ENCODE data around the gene DCTN4.

DCTN4 gene

DNA sequence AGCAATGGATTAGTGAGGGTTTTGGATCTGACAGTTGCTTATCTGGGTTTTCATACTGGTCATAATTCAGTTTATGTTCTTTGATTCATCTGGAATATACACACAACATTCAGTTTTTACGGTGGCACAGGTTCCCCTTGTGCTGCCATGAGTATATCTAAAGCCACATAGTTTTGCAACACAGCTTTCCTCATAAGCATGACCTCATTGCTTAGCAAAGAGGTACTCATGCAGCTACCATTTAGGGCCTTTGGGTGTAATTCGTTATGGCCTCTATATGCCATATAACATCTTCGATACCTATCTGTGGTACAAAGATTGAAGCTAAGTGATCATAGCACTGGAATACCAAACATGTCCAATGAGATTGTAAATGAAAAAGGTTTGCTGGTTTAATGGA lies 55.1 kb downstream of the DCTN4 start:
- peaks cover 6 to 7% of the 10 kb centered on the region in 2 donors for H3K36me3 ChIP-seq (ENCODE audit: control insufficient read depth in 1 of 2, insufficient read depth in 2 of 2, low read length in 2 of 2)

DNA sequence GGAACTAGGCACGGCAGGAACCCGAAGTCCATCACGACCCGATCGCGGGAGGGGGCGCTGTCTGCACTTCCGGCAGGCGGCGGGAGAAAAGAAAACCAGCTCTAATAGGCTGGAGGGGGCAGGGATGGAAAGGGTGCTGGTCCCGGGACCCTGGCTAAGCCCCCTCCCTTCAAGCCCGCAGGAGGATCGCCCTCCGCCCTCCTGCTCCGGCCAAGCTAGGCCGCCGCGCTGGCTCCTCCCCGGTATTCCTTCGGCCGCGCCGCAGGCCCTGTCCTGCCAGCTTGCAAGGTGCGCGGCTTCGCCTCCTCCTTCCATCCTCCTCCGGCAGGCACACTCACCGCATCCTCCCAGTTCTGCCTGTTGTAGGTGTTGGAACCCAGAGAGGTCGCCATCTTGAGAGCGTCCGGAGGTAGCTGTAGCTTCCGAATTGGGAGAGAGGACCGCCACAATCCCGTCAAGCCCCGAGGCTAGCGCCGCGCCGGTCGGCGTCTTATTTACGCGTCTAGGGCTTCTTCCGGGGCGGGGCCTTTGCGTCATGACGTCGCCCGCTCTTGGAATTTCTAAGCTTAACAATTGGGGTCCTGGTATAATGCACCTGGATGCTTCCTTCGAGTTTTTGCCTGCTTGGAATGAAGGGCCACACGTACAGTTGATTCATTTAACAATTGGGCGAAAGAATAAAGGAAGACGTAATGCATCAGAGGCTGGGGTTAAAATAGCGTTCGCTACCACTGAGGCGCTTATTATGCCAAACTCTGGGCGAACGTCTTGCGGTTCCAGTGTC lies 58.0 kb downstream of the DCTN4 start, which contains the start of gene RBM22:
TSS of gene RBM22 (minus strand) at position 469 of the 784 bp plus-strand sequence. CDS start at position 392, 77 bp downstream.
- Histone ChIP-seq H3K9ac (ENCODE audit: low read depth in 1 of 2, low read length in 2 of 2) (peak within 1 kb of the TSS; percentile 98 to 99), H3K27ac (ENCODE audit: low read depth, low read length) (peak within 1 kb of the TSS; percentile 97), H3K4me3 (ENCODE audit: low read depth in 1 of 2, low read length in 2 of 2) (peak within 1 kb of the TSS; percentile 99 to 100), H3K4me1 (ENCODE audit: control insufficient read depth in 1 of 2, insufficient read depth in 2 of 2, low read length in 2 of 2) (peaks cover 11 to 20% of the 10 kb centered on the region in 2 donors), H3K27me3 (ENCODE audit: control insufficient read depth in 1 of 2, insufficient read depth in 2 of 2, low read length in 2 of 2) (no peaks in the 10 kb centered on the region), H3K36me3 (ENCODE audit: control insufficient read depth in 1 of 2, insufficient read depth in 2 of 2, low read length in 2 of 2) (peaks cover 20 to 27% of the 10 kb centered on the region in 2 donors), H3K9me3 (ENCODE audit: control insufficient read depth in 1 of 2, low read length in 2 of 2) (no peaks in the 10 kb centered on the region)

More for the DNA sequence above, 55.1 kb downstream of the DCTN4 start:
- H3K27ac ChIP-seq (ENCODE audit: low read depth, low read length): no peak overlapping the region
- no peaks in the 10 kb centered on the region for H3K9me3 ChIP-seq (ENCODE audit: control insufficient read depth in 1 of 2, low read length in 2 of 2)
- no peaks in the 10 kb centered on the region for H3K27me3 ChIP-seq (ENCODE audit: control insufficient read depth in 1 of 2, insufficient read depth in 2 of 2, low read length in 2 of 2)
- H3K9ac ChIP-seq (ENCODE audit: low read depth in 1 of 2, low read length in 2 of 2): no peak overlapping the region
- peaks cover 11 to 19% of the 10 kb centered on the region in 2 donors for H3K4me1 ChIP-seq (ENCODE audit: control insufficient read depth in 1 of 2, insufficient read depth in 2 of 2, low read length in 2 of 2)
- no peak overlapping the region for H3K4me3 ChIP-seq (ENCODE audit: low read depth in 1 of 2, low read length in 2 of 2)

DNA sequence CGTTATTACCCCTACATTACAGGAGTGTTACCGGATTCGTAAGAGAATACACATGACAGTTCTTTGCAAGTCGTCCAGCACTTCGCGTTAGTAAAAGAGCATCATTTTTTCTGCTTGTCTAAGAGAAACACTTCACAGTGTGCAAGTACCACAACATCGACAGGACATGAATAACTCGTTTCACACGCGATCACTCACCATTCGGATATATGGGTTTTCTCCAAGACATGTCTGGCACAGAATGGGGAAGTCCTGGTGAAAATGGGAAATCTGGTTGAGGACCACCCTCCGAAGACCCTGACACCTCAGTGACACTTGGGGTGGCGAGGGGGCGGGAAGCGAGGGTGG lies 58.6 kb downstream of the DCTN4 start:
- H3K27ac ChIP-seq (ENCODE audit: low read depth, low read length): peak overlapping the region; percentile 97
- peaks cover 25 to 33% of the 10 kb centered on the region in 2 donors for H3K36me3 ChIP-seq (ENCODE audit: control insufficient read depth in 1 of 2, insufficient read depth in 2 of 2, low read length in 2 of 2)
- peaks cover 11 to 20% of the 10 kb centered on the region in 2 donors for H3K4me1 ChIP-seq (ENCODE audit: control insufficient read depth in 1 of 2, insufficient read depth in 2 of 2, low read length in 2 of 2)
- H3K9me3 ChIP-seq (ENCODE audit: control insufficient read depth in 1 of 2, low read length in 2 of 2): no peaks in the 10 kb centered on the region
- H3K9ac ChIP-seq (ENCODE audit: low read depth in 1 of 2, low read length in 2 of 2): peak overlapping the region; percentile 98 to 99
- H3K27me3 ChIP-seq (ENCODE audit: control insufficient read depth in 1 of 2, insufficient read depth in 2 of 2, low read length in 2 of 2): no peaks in the 10 kb centered on the region
- H3K4me3 ChIP-seq (ENCODE audit: low read depth in 1 of 2, low read length in 2 of 2): peak overlapping the region; percentile 99 to 100

DNA sequence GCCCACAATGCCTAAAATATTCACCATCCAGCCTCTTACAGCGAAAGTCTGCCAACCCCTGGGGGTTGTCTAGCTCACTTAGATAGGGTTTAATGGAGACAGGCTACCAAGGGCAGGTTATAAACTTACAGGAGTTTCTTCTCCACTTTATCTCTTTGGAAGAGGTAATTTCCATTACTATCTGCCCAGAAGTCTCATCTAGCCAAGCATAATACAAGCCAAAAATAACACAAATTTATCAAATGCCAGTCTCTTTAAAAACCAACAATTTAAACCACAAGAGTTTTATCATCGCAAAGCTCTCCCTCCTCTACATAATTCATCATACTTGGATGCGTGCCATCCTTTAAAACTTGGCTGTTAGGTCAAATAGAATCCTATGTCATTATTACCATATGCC lies 64.2 kb downstream of the DCTN4 start:
- Histone ChIP-seq H3K36me3 (ENCODE audit: control insufficient read depth in 1 of 2, insufficient read depth in 2 of 2, low read length in 2 of 2) (peaks cover 68 to 81% of the 10 kb centered on the region in 2 donors), H3K27me3 (ENCODE audit: control insufficient read depth in 1 of 2, insufficient read depth in 2 of 2, low read length in 2 of 2) (no peaks in the 10 kb centered on the region)

DNA sequence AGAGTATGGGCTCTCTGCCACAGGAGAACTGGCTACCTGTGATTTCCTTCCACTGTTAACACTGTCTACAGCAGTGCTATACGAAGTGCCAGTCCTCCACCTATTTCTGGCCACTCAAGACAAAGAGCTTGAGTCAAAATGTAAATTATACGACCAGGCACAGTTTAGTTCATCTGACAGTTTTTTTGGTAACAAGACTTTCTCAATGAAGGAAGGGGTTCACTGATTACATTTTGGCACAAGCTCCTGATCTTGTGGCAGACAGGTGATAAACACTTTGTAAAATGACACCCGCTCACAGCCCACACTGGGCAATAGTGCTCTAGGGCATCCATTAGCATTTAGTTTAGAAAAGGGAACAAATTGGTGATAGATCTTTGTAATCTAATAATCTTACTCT lies 66.5 kb downstream of the DCTN4 start:
- Histone ChIP-seq H3K9ac (ENCODE audit: low read depth in 1 of 2, low read length in 2 of 2) (no peak overlapping the region), H3K36me3 (ENCODE audit: control insufficient read depth in 1 of 2, insufficient read depth in 2 of 2, low read length in 2 of 2) (peaks cover 63 to 72% of the 10 kb centered on the region in 2 donors), H3K27me3 (ENCODE audit: control insufficient read depth in 1 of 2, insufficient read depth in 2 of 2, low read length in 2 of 2) (no peaks in the 10 kb centered on the region), H3K4me1 (ENCODE audit: control insufficient read depth in 1 of 2, insufficient read depth in 2 of 2, low read length in 2 of 2) (no peaks in the 10 kb centered on the region), H3K27ac (ENCODE audit: low read depth, low read length) (no peak overlapping the region), H3K4me3 (ENCODE audit: low read depth in 1 of 2, low read length in 2 of 2) (no peak overlapping the region), H3K9me3 (ENCODE audit: control insufficient read depth in 1 of 2, low read length in 2 of 2) (no peaks in the 10 kb centered on the region)

More for the DNA sequence above, 64.2 kb downstream of the DCTN4 start:
- H3K4me3 ChIP-seq (ENCODE audit: low read depth in 1 of 2, low read length in 2 of 2): no peak overlapping the region
- H3K9ac ChIP-seq (ENCODE audit: low read depth in 1 of 2, low read length in 2 of 2): no peak overlapping the region
- no peak overlapping the region for H3K27ac ChIP-seq (ENCODE audit: low read depth, low read length)
- no peaks in the 10 kb centered on the region for H3K9me3 ChIP-seq (ENCODE audit: control insufficient read depth in 1 of 2, low read length in 2 of 2)
- peaks cover 5 to 10% of the 10 kb centered on the region in 2 donors for H3K4me1 ChIP-seq (ENCODE audit: control insufficient read depth in 1 of 2, insufficient read depth in 2 of 2, low read length in 2 of 2)

DNA sequence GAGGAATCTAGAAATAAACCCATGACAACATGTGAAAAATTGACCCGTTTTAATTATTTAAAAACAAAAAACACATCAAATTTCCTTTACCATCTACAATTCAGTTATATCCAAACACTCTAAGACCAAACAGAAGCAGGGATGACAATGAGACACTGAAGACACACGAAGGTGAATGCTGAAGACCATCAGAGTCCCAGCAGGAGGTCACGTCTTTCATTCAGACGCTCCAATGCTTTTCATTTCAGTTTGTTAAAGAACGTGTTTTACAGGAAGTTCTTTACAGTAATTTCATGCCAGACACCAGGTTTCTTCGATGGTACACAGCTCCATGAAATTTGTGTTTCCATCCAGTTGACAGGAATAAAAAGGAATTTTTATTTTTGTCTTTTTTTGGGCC lies 68.1 kb downstream of the DCTN4 start:
- peaks cover 51 to 57% of the 10 kb centered on the region in 2 donors for H3K36me3 ChIP-seq (ENCODE audit: control insufficient read depth in 1 of 2, insufficient read depth in 2 of 2, low read length in 2 of 2)
- H3K9ac ChIP-seq (ENCODE audit: low read depth in 1 of 2, low read length in 2 of 2): no peak overlapping the region

DNA sequence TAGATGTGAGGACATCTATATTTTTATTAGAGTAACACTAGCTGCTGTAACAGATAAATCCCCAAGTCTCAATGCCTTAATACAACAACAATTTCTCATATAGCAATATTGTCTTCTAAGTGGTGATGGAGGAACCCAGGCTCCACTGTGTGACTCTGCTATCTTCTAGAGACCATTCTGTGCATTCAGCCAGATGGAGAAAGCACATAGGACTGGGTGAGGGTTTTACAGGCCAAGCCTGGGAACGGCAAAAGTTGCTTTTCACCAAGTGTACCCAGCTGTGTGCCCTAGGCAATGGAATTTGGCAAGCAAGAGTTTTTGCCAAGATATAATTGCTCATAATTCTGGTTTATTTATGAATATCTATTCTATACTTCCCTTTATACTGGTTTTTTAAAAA lies 69.7 kb downstream of the DCTN4 start:
- H3K27me3 ChIP-seq (ENCODE audit: control insufficient read depth in 1 of 2, insufficient read depth in 2 of 2, low read length in 2 of 2): no peaks in the 10 kb centered on the region
- no peak overlapping the region for H3K27ac ChIP-seq (ENCODE audit: low read depth, low read length)
- no peaks in the 10 kb centered on the region for H3K9me3 ChIP-seq (ENCODE audit: control insufficient read depth in 1 of 2, low read length in 2 of 2)
- H3K9ac ChIP-seq (ENCODE audit: low read depth in 1 of 2, low read length in 2 of 2): no peak overlapping the region
- no peak overlapping the region for H3K4me3 ChIP-seq (ENCODE audit: low read depth in 1 of 2, low read length in 2 of 2)
- H3K36me3 ChIP-seq (ENCODE audit: control insufficient read depth in 1 of 2, insufficient read depth in 2 of 2, low read length in 2 of 2): peaks cover 36 to 41% of the 10 kb centered on the region in 2 donors
- H3K4me1 ChIP-seq (ENCODE audit: control insufficient read depth in 1 of 2, insufficient read depth in 2 of 2, low read length in 2 of 2): no peaks in the 10 kb centered on the region

More for the DNA sequence above, 68.1 kb downstream of the DCTN4 start:
- H3K9me3 ChIP-seq (ENCODE audit: control insufficient read depth in 1 of 2, low read length in 2 of 2): no peaks in the 10 kb centered on the region
- no peak overlapping the region for H3K4me3 ChIP-seq (ENCODE audit: low read depth in 1 of 2, low read length in 2 of 2)
- no peaks in the 10 kb centered on the region for H3K27me3 ChIP-seq (ENCODE audit: control insufficient read depth in 1 of 2, insufficient read depth in 2 of 2, low read length in 2 of 2)
- H3K4me1 ChIP-seq (ENCODE audit: control insufficient read depth in 1 of 2, insufficient read depth in 2 of 2, low read length in 2 of 2): no peaks in the 10 kb centered on the region
- H3K27ac ChIP-seq (ENCODE audit: low read depth, low read length): no peak overlapping the region

DNA sequence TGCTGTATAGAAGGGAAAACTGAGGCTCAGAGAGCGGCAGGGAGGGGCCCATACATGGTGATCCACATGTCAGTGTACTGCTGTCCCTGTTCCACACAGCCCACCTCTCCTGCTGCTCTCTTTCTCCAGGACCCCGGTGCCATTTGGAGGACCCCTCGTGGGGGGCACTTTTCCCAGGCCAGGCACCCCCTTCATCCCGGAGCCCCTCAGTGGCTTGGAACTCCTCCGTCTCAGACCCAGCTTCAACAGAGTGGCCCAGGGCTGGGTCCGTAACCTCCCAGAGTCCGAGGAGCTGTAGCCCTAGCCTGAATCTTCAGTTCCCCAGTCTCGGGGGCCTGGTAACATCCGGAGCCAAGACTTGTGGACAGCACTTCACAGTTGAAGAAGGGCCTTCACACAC lies 82.2 kb downstream of the DCTN4 start:
- Histone ChIP-seq H3K27ac (ENCODE audit: low read depth, low read length) (no peak overlapping the region), H3K4me1 (ENCODE audit: control insufficient read depth in 1 of 2, insufficient read depth in 2 of 2, low read length in 2 of 2) (peaks cover 0 to 10% of the 10 kb centered on the region in 2 donors), H3K27me3 (ENCODE audit: control insufficient read depth in 1 of 2, insufficient read depth in 2 of 2, low read length in 2 of 2) (peaks cover 5 to 14% of the 10 kb centered on the region in 2 donors), H3K9me3 (ENCODE audit: control insufficient read depth in 1 of 2, low read length in 2 of 2) (no peaks in the 10 kb centered on the region), H3K9ac (ENCODE audit: low read depth in 1 of 2, low read length in 2 of 2) (no peak overlapping the region), H3K4me3 (ENCODE audit: low read depth in 1 of 2, low read length in 2 of 2) (no peak overlapping the region), H3K36me3 (ENCODE audit: control insufficient read depth in 1 of 2, insufficient read depth in 2 of 2, low read length in 2 of 2) (no peaks in the 10 kb centered on the region)

DNA sequence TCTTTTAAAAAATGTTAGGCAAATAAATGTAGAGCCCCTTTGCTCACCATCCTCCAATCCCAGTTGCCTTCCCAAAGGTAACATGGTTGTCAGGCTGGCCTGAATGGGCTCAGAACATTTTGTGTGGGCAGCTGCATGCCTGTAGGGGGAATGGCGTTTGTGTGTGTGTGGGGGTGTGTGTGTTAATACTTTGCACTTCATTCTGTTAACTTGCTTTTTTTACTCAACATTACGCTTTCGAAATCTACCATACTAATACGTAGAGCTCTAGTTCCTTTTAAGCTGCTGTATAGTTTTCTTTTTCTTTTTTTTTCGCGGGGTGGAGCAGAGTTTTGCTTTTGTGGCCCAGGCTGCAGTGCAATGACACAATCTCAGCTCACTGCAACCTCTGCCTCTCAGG lies 83.7 kb downstream of the DCTN4 start:
- Histone ChIP-seq H3K36me3 (ENCODE audit: control insufficient read depth in 1 of 2, insufficient read depth in 2 of 2, low read length in 2 of 2) (no peaks in the 10 kb centered on the region), H3K9me3 (ENCODE audit: control insufficient read depth in 1 of 2, low read length in 2 of 2) (no peaks in the 10 kb centered on the region), H3K4me3 (ENCODE audit: low read depth in 1 of 2, low read length in 2 of 2) (no peak overlapping the region), H3K4me1 (ENCODE audit: control insufficient read depth in 1 of 2, insufficient read depth in 2 of 2, low read length in 2 of 2) (peaks cover 0 to 12% of the 10 kb centered on the region in 2 donors), H3K9ac (ENCODE audit: low read depth in 1 of 2, low read length in 2 of 2) (no peak overlapping the region), H3K27ac (ENCODE audit: low read depth, low read length) (no peak overlapping the region), H3K27me3 (ENCODE audit: control insufficient read depth in 1 of 2, insufficient read depth in 2 of 2, low read length in 2 of 2) (peaks cover 18 to 29% of the 10 kb centered on the region in 2 donors)

DNA sequence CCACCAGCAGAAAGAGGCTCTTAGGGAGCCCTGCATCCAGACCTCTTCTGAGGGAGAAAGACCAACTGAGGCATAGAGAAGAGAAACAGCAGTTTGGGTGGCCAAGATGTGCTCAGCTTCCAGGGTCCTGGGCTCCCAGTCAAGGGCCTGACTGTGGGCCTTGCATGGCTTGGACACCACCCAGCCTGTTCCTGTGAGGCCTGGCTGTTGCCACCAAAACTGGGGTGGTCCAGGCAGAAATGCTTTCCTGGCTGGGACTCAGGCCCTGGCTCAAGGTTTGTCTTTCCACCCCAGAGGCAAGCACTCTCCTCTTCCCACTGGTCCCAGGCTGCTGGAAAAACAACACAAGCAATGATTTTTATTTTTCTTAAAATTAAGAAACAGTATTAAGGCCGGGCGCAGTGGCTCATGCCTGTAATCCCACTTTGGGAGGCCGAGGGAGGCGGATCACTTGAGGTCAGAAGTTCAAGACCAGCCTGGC lies 84.4 kb downstream of the DCTN4 start:
- H3K27ac ChIP-seq (ENCODE audit: low read depth, low read length): no peak overlapping the region
- peaks cover 18 to 30% of the 10 kb centered on the region in 2 donors for H3K27me3 ChIP-seq (ENCODE audit: control insufficient read depth in 1 of 2, insufficient read depth in 2 of 2, low read length in 2 of 2)
- no peaks in the 10 kb centered on the region for H3K9me3 ChIP-seq (ENCODE audit: control insufficient read depth in 1 of 2, low read length in 2 of 2)
- H3K4me1 ChIP-seq (ENCODE audit: control insufficient read depth in 1 of 2, insufficient read depth in 2 of 2, low read length in 2 of 2): peaks cover 0 to 12% of the 10 kb centered on the region in 2 donors
- no peak overlapping the region for H3K4me3 ChIP-seq (ENCODE audit: low read depth in 1 of 2, low read length in 2 of 2)
- no peaks in the 10 kb centered on the region for H3K36me3 ChIP-seq (ENCODE audit: control insufficient read depth in 1 of 2, insufficient read depth in 2 of 2, low read length in 2 of 2)
- H3K9ac ChIP-seq (ENCODE audit: low read depth in 1 of 2, low read length in 2 of 2): no peak overlapping the region
